Hepatocyte (in vitro differentiated cells): ENCODE results near the gene JDP2. TPM values are rescaled to one million over a fixed set of nuclear protein-coding genes. Genes with fewer than 3 reads are reported as not detected.

Experiments used
- DNase-seq: peaks from one replicate; pipeline ENCODE4 v3.0.0-alpha.2; 2016; ENCODE audit warnings: low spot score
- H2AFZ ChIP-seq: fragments of 200-600 bp; sonication (generic); 2 replicates; pipeline ENCODE4 v1.6.0; 2016; ENCODE audit warnings: antibody characterized with exemption, mild to moderate bottlenecking
- H3K27ac ChIP-seq: fragments of 200-600 bp; sonication (generic); 2 replicates; pipeline ENCODE4 v1.5.1; 2016; ENCODE audit warnings: mild to moderate bottlenecking
- H3K27me3 ChIP-seq: fragments of 200-600 bp; sonication (generic); 2 replicates; pipeline ENCODE4 v1.6.1; 2016
- H3K36me3 ChIP-seq: fragments of 200-600 bp; sonication (generic); replicated peaks from 2 replicates; pipeline ENCODE4 v1.5.1; 2016; ENCODE audit warnings: low read depth; ENCODE audit not compliant: insufficient read depth
- H3K4me1 ChIP-seq: fragments of 200-600 bp; sonication (generic); 2 replicates; pipeline ENCODE4 v1.5.1; 2016; ENCODE audit warnings: mild to moderate bottlenecking, moderate library complexity; ENCODE audit not compliant: insufficient read depth
- H3K4me2 ChIP-seq: fragments of 200-600 bp; sonication (generic); 2 replicates; pipeline ENCODE4 v1.6.0; 2016
- H3K4me3 ChIP-seq: fragments of 200-600 bp; sonication (generic); 2 replicates; pipeline ENCODE4 v1.5.1; 2016; ENCODE audit warnings: mild to moderate bottlenecking
- H3K79me2 ChIP-seq: fragments of 200-600 bp; sonication (generic); 2 replicates; pipeline ENCODE4 v1.6.0; 2017; ENCODE audit warnings: mild to moderate bottlenecking
- H3K9me2 ChIP-seq: fragments of 200-600 bp; sonication (generic); replicated peaks from 2 replicates; pipeline ENCODE4 v1.6.0; 2017; ENCODE audit warnings: mild to moderate bottlenecking; ENCODE audit not compliant: insufficient read depth
- H3K9me3 ChIP-seq: fragments of 200-600 bp; sonication (generic); 2 replicates; pipeline ENCODE4 v1.5.1; 2016; ENCODE audit warnings: low read depth, mild to moderate bottlenecking
- H4K20me1 ChIP-seq: fragments of 200-600 bp; sonication (generic); 2 replicates; pipeline ENCODE4 v1.6.0; 2016; ENCODE audit warnings: mild to moderate bottlenecking; ENCODE audit not compliant: insufficient read depth, poor library complexity, severe bottlenecking
- CTCF ChIP-seq: fragments of 200-600 bp; sonication (generic); IDR thresholded peaks from 2 replicates; pipeline ENCODE4 v1.5.1; 2016; ENCODE audit warnings: antibody characterized with exemption, mild to moderate bottlenecking; ENCODE audit not compliant: poor library complexity
- EZH2 ChIP-seq: fragments of 200-600 bp; sonication (generic); IDR thresholded peaks from 2 replicates; pipeline ENCODE4 v1.6.1; 2016; ENCODE audit warnings: antibody characterized with exemption, mild to moderate bottlenecking, borderline replicate concordance
- EZH2phosphoT487 ChIP-seq: fragments of 200-600 bp; sonication (generic); IDR thresholded peaks from one replicate; pipeline ENCODE4 v1.6.1; 2018; ENCODE audit warnings: antibody characterized with exemption, mild to moderate bottlenecking, low read depth, moderate library complexity; ENCODE audit not compliant: unreplicated experiment, severe bottlenecking
- WGBS: methylation state at CpG from one replicate; pipeline ENCODE4 v1.1.6; 2016; ENCODE audit warnings: low lambda C conversion rate; ENCODE audit errors: missing lambda C conversion rate; 5-methylcytosine and 5-hydroxymethylcytosine counted together
- polyA plus RNA-seq: library from polyadenylated mRNA; unstranded; fragments of >200 nt; fragmentation: Nextera tagmentation; extraction: Ambion mirVana; gene quantifications from 2 replicates; pipeline ENCODE4 v1.2.1, GENCODE V29; 2016
- total RNA-seq: library from RNA; depleted of rRNA; stranded (reverse); fragments of >200 nt; gene quantifications from 2 replicates; pipeline ENCODE4 v1.2.3, GENCODE V29; 2014

JDP2 gene
- total and polyA plus RNA-seq, 2 experiments from 2014 or later, result 68.9 to 85.4 TPM

DNA sequence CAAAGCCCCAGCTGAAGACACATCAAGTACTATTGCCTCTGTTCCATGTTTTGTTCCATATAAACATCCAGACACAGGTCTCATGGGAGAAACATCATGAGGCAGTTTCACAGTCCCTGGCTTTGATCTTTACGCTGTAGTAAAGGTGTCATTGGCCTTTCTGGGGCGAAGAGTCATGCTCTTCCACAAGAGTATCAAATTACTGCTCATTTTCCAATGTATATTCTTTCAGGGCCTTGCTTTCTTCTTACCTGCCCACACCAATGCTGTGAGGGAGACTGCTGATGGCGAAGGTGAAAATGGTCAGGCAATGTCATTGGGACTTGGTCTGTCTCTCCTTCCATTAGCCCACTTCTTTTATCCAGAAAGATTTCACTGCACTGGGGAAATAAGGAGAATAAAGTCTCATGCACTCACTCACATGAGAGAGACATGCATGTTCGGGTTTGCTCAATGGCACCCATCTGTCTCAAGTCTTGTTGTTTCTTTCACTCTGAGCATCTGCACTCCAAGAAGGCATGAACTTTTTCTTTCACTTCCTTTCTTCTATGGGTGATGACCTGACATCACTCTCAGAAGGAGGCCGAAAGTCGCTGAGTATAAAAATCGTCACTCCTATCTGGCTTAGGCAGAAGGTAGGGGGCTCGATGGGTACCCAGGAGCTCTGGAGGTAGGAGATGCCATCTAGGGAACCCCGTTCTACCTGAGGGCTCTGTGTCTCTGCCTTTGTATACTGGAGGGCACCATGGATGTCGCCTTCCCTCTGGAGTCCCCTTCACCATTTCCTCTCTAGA lies 1.3 kb upstream of the JDP2 start:
- H3K4me2 ChIP-seq, result peak overlapping the region; percentile 86
- H3K36me3 ChIP-seq, result no peaks in the 10 kb centered on the region
- no peaks in the 10 kb centered on the region for H3K9me3 ChIP-seq
- 90% methylated on average over 10 of the region's 10 CpGs for WGBS
- H3K4me1 ChIP-seq, result peaks cover 35% of the 10 kb centered on the region
- H3K4me3 ChIP-seq, result no peak overlapping the region
- peaks cover 33% of the 10 kb centered on the region for H3K79me2 ChIP-seq
- no peak for DNase-seq
- no peaks in the 10 kb centered on the region for H3K9me2 ChIP-seq
- H3K27me3 ChIP-seq, result no peaks in the 10 kb centered on the region
- no peak for TF ChIP-seq CTCF
- TF ChIP-seq EZH2phosphoT487, result no peak
- TF ChIP-seq EZH2, result no peak
- peaks cover 28% of the 10 kb centered on the region for H4K20me1 ChIP-seq
- peak overlapping the region; percentile 68 for H3K27ac ChIP-seq
- H2AFZ ChIP-seq, result no peak overlapping the region

GRCh38 chr14:75427126-75427481 lies 718 bp upstream of the JDP2 start:
- Histone ChIP-seq H2AFZ (peak overlapping the region; percentile 61), H3K27me3 (no peaks in the 10 kb centered on the region), H3K4me3 (peak overlapping the region; percentile 76), H3K4me2 (peak overlapping the region; percentile 86), H3K27ac (peak overlapping the region; percentile 68), H3K9me3 (no peaks in the 10 kb centered on the region), H3K9me2 (no peaks in the 10 kb centered on the region), H3K36me3 (no peaks in the 10 kb centered on the region), H3K79me2 (peaks cover 39% of the 10 kb centered on the region), H3K4me1 (peaks cover 35% of the 10 kb centered on the region), H4K20me1 (peaks cover 32% of the 10 kb centered on the region)
- TF ChIP-seq CTCF (no peak), EZH2phosphoT487 (no peak), EZH2 (no peak)
- DNase-seq, result no peak
- 23% methylated on average over 15 of the region's 15 CpGs for WGBS

- no peaks in the 10 kb centered on the region for H3K27me3 ChIP-seq
- H3K4me3 ChIP-seq, result peak overlapping the region; percentile 94
- peaks cover 51% of the 10 kb centered on the region for H3K79me2 ChIP-seq
- no peaks in the 10 kb centered on the region for H3K9me3 ChIP-seq
- H2AFZ ChIP-seq, result peak overlapping the region; percentile 64
- peaks cover 42% of the 10 kb centered on the region for H4K20me1 ChIP-seq
- 3% methylated on average over 25 of the region's 64 CpGs for WGBS
- peak; percentile 60 for DNase-seq
- no peaks in the 10 kb centered on the region for H3K9me2 ChIP-seq
- H3K36me3 ChIP-seq, result no peaks in the 10 kb centered on the region
- H3K27ac ChIP-seq, result peak overlapping the region; percentile 51
- peak overlapping the region; percentile 87 for H3K4me2 ChIP-seq
- TF ChIP-seq EZH2phosphoT487 (no peak), CTCF (no peak), EZH2 (no peak)
- peaks cover 39% of the 10 kb centered on the region for H3K4me1 ChIP-seq
Observed at GRCh38 chr14:75428230-75429104, 645 bp downstream of the JDP2 start.
